PC-3 (cell line): ENCODE data around the gene PDLIM5. TPM values are rescaled to one million over a fixed set of nuclear protein-coding genes. Genes with fewer than 3 reads are reported as not detected.

Experiments
- ATAC-seq: fragments of 200-7000 bp; cut with Tn5 transposase; 2 replicates; pipeline ENCODE4 v1.9.1; 2020; ENCODE audit warnings: mild to moderate bottlenecking, moderate library complexity
- BruUV-seq: library from RNA; stranded (reverse); fragments of 400-500 nt; replicated peaks from 2 replicates; lab custom pipeline; 2021; lab: Mats Ljungman, UMichigan
- CTCF ChIA-PET: fragments of 300-600 bp; sonication (Branson Sonifier 250); formaldehyde crosslinking; loops from one replicate; lab custom pipeline; 2022; ENCODE audit warnings: antibody characterized with exemption; lab: Charles Lee
- POLR2A ChIA-PET: fragments of 300-600 bp; sonication (Branson Sonifier 250); formaldehyde crosslinking; loops from one replicate; lab custom pipeline; 2022; ENCODE audit warnings: antibody characterized with exemption; ENCODE audit not compliant: unreplicated experiment; lab: Charles Lee
- DNase-seq: peaks from one replicate; pipeline ENCODE4 v3.0.0-alpha.2; 2015
- H2AFZ ChIP-seq: fragments of 300-600 bp; sonication (generic); 2 replicates; pipeline ENCODE4 v1.6.0; 2016; ENCODE audit warnings: antibody characterized with exemption, low read length
- H3F3A ChIP-seq: fragments of 300-600 bp; sonication (generic); one replicate; pipeline ENCODE4 v1.6.0; 2017; ENCODE audit warnings: antibody characterized with exemption, low read length, control low read depth, mild to moderate bottlenecking; ENCODE audit not compliant: unreplicated experiment
- H3K27ac ChIP-seq: fragments of 300-600 bp; sonication (generic); 2 replicates; pipeline ENCODE4 v1.5.1; 2016; ENCODE audit warnings: mild to moderate bottlenecking, low read length
- H3K27me3 ChIP-seq: fragments of 300-600 bp; sonication (generic); 2 replicates; pipeline ENCODE4 v1.6.1; 2016; ENCODE audit warnings: low read length, mixed read lengths
- H3K36me3 ChIP-seq: fragments of 300-600 bp; sonication (generic); 2 replicates; pipeline ENCODE4 v1.6.1; 2016; ENCODE audit warnings: low read depth, mixed run types, low read length, mixed read lengths
- H3K4me1 ChIP-seq: fragments of 300-600 bp; sonication (generic); 2 replicates; pipeline ENCODE4 v1.5.1; 2016; ENCODE audit warnings: low read length; ENCODE audit not compliant: insufficient read depth
- H3K4me2 ChIP-seq: fragments of 300-600 bp; sonication (generic); 2 replicates; pipeline ENCODE4 v1.6.0; 2016; ENCODE audit warnings: low read length
- H3K4me3 ChIP-seq: fragments of 300-600 bp; sonication (generic); 2 replicates; pipeline ENCODE4 v1.5.1; 2016; ENCODE audit warnings: mild to moderate bottlenecking, low read length, mixed read lengths
- H3K79me2 ChIP-seq: fragments of 300-600 bp; sonication (generic); 2 replicates; pipeline ENCODE4 v1.6.1; 2017; ENCODE audit warnings: low read length, mixed read lengths
- H3K9ac ChIP-seq: fragments of 300-600 bp; sonication (generic); 2 replicates; pipeline ENCODE4 v1.6.0; 2016; ENCODE audit warnings: mild to moderate bottlenecking, low read length
- H3K9me2 ChIP-seq: fragments of 300-600 bp; sonication (generic); replicated peaks from 2 replicates; pipeline ENCODE4 v1.6.1; 2016; ENCODE audit warnings: mixed run types, low read length, mixed read lengths
- H3K9me3 ChIP-seq: fragments of 300-600 bp; sonication (generic); 2 replicates; pipeline ENCODE4 v1.6.1; 2016; ENCODE audit warnings: low read length, mixed read lengths
- H4K20me1 ChIP-seq: fragments of 300-600 bp; sonication (generic); 2 replicates; pipeline ENCODE4 v1.6.1; 2016; ENCODE audit warnings: low read length, mixed read lengths
- CTCF ChIP-seq: fragments of 300-600 bp; sonication (generic); conservative IDR thresholded peaks from 2 replicates; pipeline ENCODE4 v1.5.1; 2017; ENCODE audit warnings: antibody characterized with exemption, low read depth, mild to moderate bottlenecking, low read length
- EZH2 ChIP-seq: fragments of 300-600 bp; sonication (generic); IDR thresholded peaks from one replicate; pipeline ENCODE4 v1.6.1; 2017; ENCODE audit warnings: antibody characterized with exemption, mild to moderate bottlenecking, low read length; ENCODE audit not compliant: unreplicated experiment
- EZH2phosphoT487 ChIP-seq: fragments of 300-600 bp; sonication (generic); IDR thresholded peaks from 2 replicates; pipeline ENCODE4 v1.6.1; 2018; ENCODE audit warnings: mild to moderate bottlenecking, antibody characterized with exemption, low read length, borderline replicate concordance
- intact Hi-C: fragments of 100-400 bp; cut with micrococcal nuclease; formaldehyde crosslinking; loops from 2 replicates; pipeline ENCODE4 v1.9.0; 2023
- total RNA-seq: library from RNA; depleted of rRNA; stranded (reverse); fragments of >200 nt; gene quantifications from 2 replicates; pipeline ENCODE4 v1.2.3, GENCODE V29; 2014

The PDLIM5 gene
- total RNA-seq, 1 experiment from 2014 or later = 57.8 TPM

DNA sequence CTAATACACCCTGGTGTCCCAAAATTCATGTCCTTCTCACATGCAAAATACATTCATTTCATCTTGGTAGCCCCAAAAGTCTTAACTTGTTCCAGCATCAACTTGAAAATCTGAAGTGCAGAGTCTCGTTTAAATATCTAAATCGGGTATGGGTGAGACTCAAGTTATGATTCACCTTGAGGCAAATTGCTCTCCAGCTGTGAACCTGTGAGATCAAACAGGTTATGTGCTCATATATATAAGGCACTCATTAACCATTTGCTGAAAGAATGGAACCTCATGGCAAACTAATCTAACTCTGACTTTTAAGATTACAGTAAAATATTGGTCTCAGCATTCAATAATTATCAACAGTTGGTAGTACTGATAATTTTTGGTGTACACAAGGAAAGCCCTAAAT, 55.5 kb downstream of the PDLIM5 start:
- TF ChIP-seq EZH2 = no peak
- TF ChIP-seq EZH2phosphoT487 = no peak
- no peak for TF ChIP-seq CTCF
- no peaks in the 10 kb centered on the region for H4K20me1 ChIP-seq
- H3K4me3 ChIP-seq = no peak overlapping the region
- no peaks in the 10 kb centered on the region for H3K9me3 ChIP-seq
- H3K4me1 ChIP-seq = peaks cover 16% of the 10 kb centered on the region
- BruUV-seq = no TSS peak
- ATAC-seq (no peak), DNase-seq (no peak)
- intact Hi-C loops = no loop called here
- no peak overlapping the region for H3K9ac ChIP-seq
- ChIA-PET CTCF (no interaction called here), POLR2A (no interaction called here)
- no peaks in the 10 kb centered on the region for H3K36me3 ChIP-seq
- no peaks in the 10 kb centered on the region for H3K27me3 ChIP-seq
- H3F3A ChIP-seq = no peaks in the 10 kb centered on the region
- peak overlapping the region; percentile 35; the same call in 1 of the 2 replicates for H3K4me2 ChIP-seq
- H2AFZ ChIP-seq = no peak overlapping the region
- H3K79me2 ChIP-seq = 0 out of 2 replicates have a peak, but pooled peaks cover 4% of the 10 kb centered on the region
- peak overlapping the region; percentile 77 for H3K27ac ChIP-seq
- H3K9me2 ChIP-seq = no peaks in the 10 kb centered on the region

DNA sequence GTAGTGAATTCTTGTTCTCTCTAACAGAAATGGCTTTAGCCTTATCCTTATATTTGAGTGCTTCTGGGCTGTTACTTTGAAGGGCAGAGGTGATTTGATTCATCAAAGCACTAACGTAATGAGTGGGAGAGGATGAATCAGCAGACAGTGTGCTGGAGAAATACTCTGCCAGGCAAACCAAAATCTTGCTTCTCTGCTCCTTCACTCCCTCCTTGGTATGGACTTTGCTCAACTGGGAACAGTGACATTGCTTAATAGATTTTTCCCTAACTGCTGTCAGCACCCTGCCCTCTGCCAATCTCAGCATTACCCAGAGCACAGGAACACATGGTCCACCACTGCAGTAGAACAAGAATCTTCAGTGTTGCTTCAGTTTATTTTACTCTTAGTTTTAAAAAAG, 56.0 kb downstream of the PDLIM5 start:
- Histone ChIP-seq H3K4me3 (no peak overlapping the region), H2AFZ (no peak overlapping the region), H3K9ac (peak overlapping the region; percentile 32), H4K20me1 (no peaks in the 10 kb centered on the region), H3K4me2 (peak overlapping the region; percentile 35), H3K4me1 (peaks cover 16% of the 10 kb centered on the region), H3F3A (no peaks in the 10 kb centered on the region), H3K9me2 (no peaks in the 10 kb centered on the region), H3K9me3 (no peaks in the 10 kb centered on the region), H3K36me3 (no peaks in the 10 kb centered on the region), H3K27me3 (no peaks in the 10 kb centered on the region), H3K27ac (peak overlapping the region; percentile 77), H3K79me2 (0 out of 2 replicates have a peak, but pooled peaks cover 9% of the 10 kb centered on the region)
- CTCF ChIA-PET = no interaction called here
- peak; percentile 89 for ATAC-seq
- BruUV-seq = no TSS peak
- TF ChIP-seq CTCF (no peak), EZH2phosphoT487 (no peak), EZH2 (no peak)
- DNase-seq = peak; percentile 78
- intact Hi-C loops = no loop called here
- POLR2A ChIA-PET = no interaction called here

GRCh38 chr4:94508296-94508695, 56.6 kb downstream of the PDLIM5 start:
- H3F3A ChIP-seq = no peaks in the 10 kb centered on the region
- H3K27ac ChIP-seq = peak overlapping the region; percentile 77
- peak overlapping the region; percentile 32 for H3K9ac ChIP-seq
- DNase-seq = no peak
- H3K27me3 ChIP-seq = no peaks in the 10 kb centered on the region
- intact Hi-C loops = no loop called here
- BruUV-seq = no TSS peak
- H3K9me3 ChIP-seq = no peaks in the 10 kb centered on the region
- peak overlapping the region; percentile 32 for H3K4me2 ChIP-seq
- no peaks in the 10 kb centered on the region for H3K9me2 ChIP-seq
- H4K20me1 ChIP-seq = no peaks in the 10 kb centered on the region
- H3K79me2 ChIP-seq = 0 out of 2 replicates have a peak, but pooled peaks cover 14% of the 10 kb centered on the region
- no peak for TF ChIP-seq EZH2
- no peak for TF ChIP-seq EZH2phosphoT487
- no peak for TF ChIP-seq CTCF
- peaks cover 3% of the 10 kb centered on the region; the same call in 1 of the 2 replicates for H3K36me3 ChIP-seq
- no peak for ATAC-seq
- H2AFZ ChIP-seq = no peak overlapping the region
- H3K4me3 ChIP-seq = no peak overlapping the region
- ChIA-PET CTCF (no interaction called here), POLR2A (interaction anchor here (0.6 kb wide), 1 partner anchor 58 kb away, joined by 3 read pairs; no protein-coding TSS in a partner anchor)
- peaks cover 16% of the 10 kb centered on the region for H3K4me1 ChIP-seq
